ENCODE data around the gene PRR33.

The PRR33 gene

GRCh38 chr11:1863352-1864216 is 28.1 kb downstream of the PRR33 start:
- peak; percentile 68 for DNase-seq (ENCODE audit: extremely low read depth, low read depth)
- TF ChIP-seq, protein P1, sequence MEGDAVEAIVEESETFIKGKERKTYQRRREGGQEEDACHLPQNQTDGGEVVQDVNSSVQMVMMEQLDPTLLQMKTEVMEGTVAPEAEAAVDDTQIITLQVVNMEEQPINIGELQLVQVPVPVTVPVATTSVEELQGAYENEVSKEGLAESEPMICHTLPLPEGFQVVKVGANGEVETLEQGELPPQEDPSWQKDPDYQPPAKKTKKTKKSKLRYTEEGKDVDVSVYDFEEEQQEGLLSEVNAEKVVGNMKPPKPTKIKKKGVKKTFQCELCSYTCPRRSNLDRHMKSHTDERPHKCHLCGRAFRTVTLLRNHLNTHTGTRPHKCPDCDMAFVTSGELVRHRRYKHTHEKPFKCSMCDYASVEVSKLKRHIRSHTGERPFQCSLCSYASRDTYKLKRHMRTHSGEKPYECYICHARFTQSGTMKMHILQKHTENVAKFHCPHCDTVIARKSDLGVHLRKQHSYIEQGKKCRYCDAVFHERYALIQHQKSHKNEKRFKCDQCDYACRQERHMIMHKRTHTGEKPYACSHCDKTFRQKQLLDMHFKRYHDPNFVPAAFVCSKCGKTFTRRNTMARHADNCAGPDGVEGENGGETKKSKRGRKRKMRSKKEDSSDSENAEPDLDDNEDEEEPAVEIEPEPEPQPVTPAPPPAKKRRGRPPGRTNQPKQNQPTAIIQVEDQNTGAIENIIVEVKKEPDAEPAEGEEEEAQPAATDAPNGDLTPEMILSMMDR (IDR thresholded peaks at IDR 0.05; ENCODE audit: low read depth, low read length): no peak

- no peak for DNase-seq (ENCODE audit: extremely low read depth, low read depth)
- TF ChIP-seq, protein P1 (IDR thresholded peaks at IDR 0.05; ENCODE audit: low read depth, low read length): no peak
Observed at GRCh38 chr11:1862588-1863351, 28.9 kb downstream of the PRR33 start.

GRCh38 chr11:1861435-1862411 is 30.0 kb downstream of the PRR33 start:
- TF ChIP-seq, protein P1 (IDR thresholded peaks at IDR 0.05; ENCODE audit: low read depth, low read length): no peak
- DNase-seq (ENCODE audit: extremely low read depth, low read depth): no peak

GRCh38 chr11:1860108-1860507 is 31.6 kb downstream of the PRR33 start:
- TF ChIP-seq, protein P1 (IDR thresholded peaks at IDR 0.05; ENCODE audit: low read depth, low read length): no peak

GRCh38 chr11:1859004-1859403 is 32.7 kb downstream of the PRR33 start:
- TF ChIP-seq, protein P1 (IDR thresholded peaks at IDR 0.05; ENCODE audit: low read depth, low read length): no peak
- DNase-seq (ENCODE audit: extremely low read depth, low read depth): no peak

More at GRCh38 chr11:1860108-1860507, 31.6 kb downstream of the PRR33 start:
- no peak for DNase-seq (ENCODE audit: extremely low read depth, low read depth)

GRCh38 chr11:1858576-1858975 is 33.1 kb downstream of the PRR33 start:
- TF ChIP-seq, protein P1 (IDR thresholded peaks at IDR 0.05; ENCODE audit: low read depth, low read length): no peak
- DNase-seq (ENCODE audit: extremely low read depth, low read depth): no peak

Data from AG09319 (cell line).